ENCODE measurements around the gene LRIF1.
"Not testable (repeated sequence)": the region's sequence is repeated elsewhere in the genome, so short reads cannot be mapped to it uniquely, and the experiment has no call there.

LRIF1 gene

GRCh38 chr1:110963691-110964454 lies at the start of gene LRIF1:
TSS of gene LRIF1 (minus strand) at chr1:110963922. CDS start at chr1:110963688, 234 bp downstream.
- DNase-seq, result peak; percentile 98 to 99 (median 99)

- DNase-seq, result no peak
Measured at GRCh38 chr1:111008031-111008430, 44.3 kb upstream of the LRIF1 start.

GRCh38 chr1:111006556-111006955 lies 42.8 kb upstream of the LRIF1 start:
- no peak for DNase-seq

- not testable (repeated sequence) for DNase-seq
Measured at GRCh38 chr1:110999607-111000006, 35.9 kb upstream of the LRIF1 start.

- peak in 2 of 3 experiments; percentile 4 to 36 for DNase-seq
Measured at GRCh38 chr1:110992329-110992728, 28.6 kb upstream of the LRIF1 start.

- DNase-seq, result not testable (repeated sequence)
Measured at GRCh38 chr1:110991295-110991694, 27.6 kb upstream of the LRIF1 start.

- DNase-seq, result no peak
Measured at GRCh38 chr1:110990541-110990940, 26.8 kb upstream of the LRIF1 start.

GRCh38 chr1:110986407-110986891 lies 22.7 kb upstream of the LRIF1 start:
- DNase-seq, result no peak

- no peak for DNase-seq
Measured at GRCh38 chr1:110982320-110982719, 18.6 kb upstream of the LRIF1 start.

GRCh38 chr1:110979154-110979553 lies 15.4 kb upstream of the LRIF1 start:
- no peak for DNase-seq

GRCh38 chr1:110976089-110976488 lies 12.4 kb upstream of the LRIF1 start:
- DNase-seq, result no peak

- no peak for DNase-seq
Measured at GRCh38 chr1:110975265-110975664, 11.5 kb upstream of the LRIF1 start.

- no peak for DNase-seq
Measured at GRCh38 chr1:110967256-110967655, 3.5 kb upstream of the LRIF1 start.

GRCh38 chr1:110964455-110964903 lies 757 bp upstream of the LRIF1 start:
- DNase-seq, result no peak

- peak; percentile 63 to 90 (median 87) for DNase-seq
Measured at GRCh38 chr1:110962892-110963690, 631 bp downstream of the LRIF1 start.

- no peak for DNase-seq
Measured at GRCh38 chr1:110961902-110962301, 1.8 kb downstream of the LRIF1 start.

GRCh38 chr1:110960777-110961420 lies 2.8 kb downstream of the LRIF1 start:
- no peak for DNase-seq

GRCh38 chr1:110957798-110958197 lies 5.9 kb downstream of the LRIF1 start:
- no peak for DNase-seq

GRCh38 chr1:110956586-110956985 lies 7.1 kb downstream of the LRIF1 start:
- no peak for DNase-seq

- DNase-seq, result no peak
Measured at GRCh38 chr1:110953031-110953430, 10.7 kb downstream of the LRIF1 start.

- no peak for DNase-seq
Measured at GRCh38 chr1:110952031-110952430, 11.7 kb downstream of the LRIF1 start.

GRCh38 chr1:110951161-110951560 lies 12.6 kb downstream of the LRIF1 start:
- no peak for DNase-seq
